ENCODE results near the gene TMOD2.
"Not testable (repeated sequence)": the region's sequence is repeated elsewhere in the genome, so short reads cannot be mapped to it uniquely, and the experiment has no call there.

The TMOD2 gene

GRCh38 chr15:51775967-51776816 is 24.8 kb downstream of the TMOD2 start:
- DNase-seq: peak; percentile 74 to 75 (median 74)

GRCh38 chr15:51776952-51777569 is 25.7 kb downstream of the TMOD2 start:
- peak; percentile 89 to 93 (median 90) for DNase-seq

GRCh38 chr15:51780636-51781035 is 29.2 kb downstream of the TMOD2 start:
- DNase-seq: no peak

GRCh38 chr15:51781506-51781905 is 30.1 kb downstream of the TMOD2 start:
- DNase-seq: no peak

- peak in 1 of 3 donors; percentile 26 for DNase-seq
These were observed 31.0 kb downstream of the TMOD2 start for GRCh38 chr15:51782357-51782896.

GRCh38 chr15:51783967-51784366 is 32.6 kb downstream of the TMOD2 start:
- DNase-seq: no peak

GRCh38 chr15:51787130-51787529 is 35.7 kb downstream of the TMOD2 start:
- not testable (repeated sequence) for DNase-seq

- not testable (repeated sequence) for DNase-seq
These were observed 41.1 kb downstream of the TMOD2 start for GRCh38 chr15:51792474-51792873.

- no peak for DNase-seq
These were observed 42.3 kb downstream of the TMOD2 start for GRCh38 chr15:51793521-51794305.

GRCh38 chr15:51796847-51797401 is 45.5 kb downstream of the TMOD2 start:
- DNase-seq: peak; percentile 31 to 56 (median 55)

GRCh38 chr15:51798281-51798680 is 46.9 kb downstream of the TMOD2 start:
- DNase-seq: no peak

- DNase-seq: no peak
These were observed 48.2 kb downstream of the TMOD2 start for GRCh38 chr15:51799282-51800252.

- DNase-seq: peak in 2 of 3 donors; percentile 14 to 21
These were observed 50.0 kb downstream of the TMOD2 start for GRCh38 chr15:51801391-51801835.

- no peak for DNase-seq
These were observed 51.2 kb downstream of the TMOD2 start for GRCh38 chr15:51802593-51802992.

- DNase-seq: no peak
These were observed 52.6 kb downstream of the TMOD2 start for GRCh38 chr15:51803965-51804364.

GRCh38 chr15:51806123-51806522 is 54.7 kb downstream of the TMOD2 start:
- DNase-seq: no peak

- DNase-seq: no peak
These were observed 58.1 kb downstream of the TMOD2 start for GRCh38 chr15:51809457-51809856.

GRCh38 chr15:51812598-51812997 is 61.2 kb downstream of the TMOD2 start:
- no peak for DNase-seq

GRCh38 chr15:51814606-51815005 is 63.2 kb downstream of the TMOD2 start:
- DNase-seq: no peak

- no peak for DNase-seq
These were observed 65.2 kb downstream of the TMOD2 start for GRCh38 chr15:51816611-51817010.

- no peak for DNase-seq
These were observed 66.8 kb downstream of the TMOD2 start for GRCh38 chr15:51818150-51818549.

Measured in suppressor macrophage treated with lipopolysaccharide for 1 hour (primary cell).